Bronchial epithelial cell (primary cell): ENCODE results near the gene VCL. TPM values are rescaled to one million over a fixed set of nuclear protein-coding genes. Genes with fewer than 3 reads are reported as not detected.
"Not testable (repeated sequence)": the region's sequence is repeated elsewhere in the genome, so short reads cannot be mapped to it uniquely, and the experiment has no call there.

Experiments used
- DNase-seq: peaks from one replicate; pipeline ENCODE4 v3.0.0-alpha.2; 2010; ENCODE audit warnings: low read depth
- FAIRE-seq: peaks from 2 replicates; lab custom pipeline; 2011; peaks lifted over from hg19 to GRCh38; lab: Jason Lieb, UNC
- H3K27me3 ChIP-seq: 2 replicates; pipeline ENCODE4 v1.5.1; 2011; ENCODE audit warnings: low read length; ENCODE audit not compliant: control insufficient read depth, insufficient read depth
- H3K36me3 ChIP-seq: 2 replicates; pipeline ENCODE4 v1.5.1; 2011; ENCODE audit warnings: low read length; ENCODE audit not compliant: control insufficient read depth, insufficient read depth
- H3K4me3 ChIP-seq: 2 replicates; pipeline ENCODE4 v1.5.1; 2011; ENCODE audit warnings: mild to moderate bottlenecking, low read depth, low read length, control low read depth
- CTCF ChIP-seq: IDR thresholded peaks from 2 replicates; pipeline ENCODE4 v1.5.1; 2011; ENCODE audit warnings: mild to moderate bottlenecking, moderate library complexity, low read length, control low read depth, inconsistent platforms; ENCODE audit not compliant: insufficient read depth, severe bottlenecking
- total RNA-seq: library from RNA; depleted of rRNA; stranded (reverse); fragments of >200 nt; gene quantifications from 2 replicates; pipeline ENCODE4 v1.2.1, GENCODE V29; 2014

Gene VCL
- total RNA-seq, 1 donor from 2014 or later: 40.8 TPM

GRCh38 chr10:73998623-73998928, 660 bp downstream of the VCL start:
- Histone ChIP-seq H3K36me3 (peaks cover 1% of the 10 kb centered on the region), H3K4me3 (peak overlapping the region; percentile 82), H3K27me3 (no peaks in the 10 kb centered on the region)
- DNase-seq (no peak), FAIRE-seq (no peak)
- TF ChIP-seq CTCF: no peak

- H3K27me3 ChIP-seq: no peaks in the 10 kb centered on the region
- H3K4me3 ChIP-seq: peak overlapping the region; percentile 82
- peak; percentile 59 for TF ChIP-seq CTCF
- peak; percentile 81 for DNase-seq
- peaks cover 1% of the 10 kb centered on the region for H3K36me3 ChIP-seq
- no peak for FAIRE-seq
Measured at GRCh38 chr10:73998929-73999691, 1.2 kb downstream of the VCL start.

- Histone ChIP-seq H3K27me3 (no peaks in the 10 kb centered on the region), H3K4me3 (peak overlapping the region; percentile 82), H3K36me3 (peaks cover 1% of the 10 kb centered on the region)
- no peak for TF ChIP-seq CTCF
- DNase-seq (peak; percentile 43), FAIRE-seq (no peak)
Measured at GRCh38 chr10:73999703-74000102, 1.8 kb downstream of the VCL start.

- DNase-seq, H3K36me3 ChIP-seq, H3K4me3 ChIP-seq, H3K27me3 ChIP-seq, FAIRE-seq: not testable (repeated sequence)
Measured at GRCh38 chr10:74000244-74000643, 2.3 kb downstream of the VCL start.

GRCh38 chr10:74000892-74001669, 3.2 kb downstream of the VCL start:
- peaks cover 1% of the 10 kb centered on the region for H3K36me3 ChIP-seq
- TF ChIP-seq CTCF: no peak
- H3K4me3 ChIP-seq: no peak overlapping the region
- H3K27me3 ChIP-seq: no peaks in the 10 kb centered on the region
- no peak for DNase-seq
- FAIRE-seq: no peak

- no peak for DNase-seq
- TF ChIP-seq CTCF: no peak
- no peak for FAIRE-seq
- Histone ChIP-seq H3K36me3 (no peaks in the 10 kb centered on the region), H3K27me3 (no peaks in the 10 kb centered on the region), H3K4me3 (no peak overlapping the region)
Measured at GRCh38 chr10:74006269-74006668, 8.4 kb downstream of the VCL start.
